ENCODE measurements around the gene GRIN2A. TPM values are rescaled to one million over a fixed set of nuclear protein-coding genes. Genes with fewer than 3 reads are reported as not detected.

Gene GRIN2A
- total and polyA plus RNA-seq, 2 of the 13 experiments (the other 11 are each of a cell fraction or from before 2014, with no cell fraction given): not detected

GRCh38 chr16:10076037-10076436, 106.2 kb downstream of the GRIN2A start (continued):
- TF ChIP-seq NR2F2 (IDR thresholded peaks at IDR 0.05; ENCODE audit: borderline replicate concordance, low read depth): no peak
- peak; percentile 9; the same call in 1 of the 2 replicates for TF ChIP-seq TFAP4 (IDR thresholded peaks at IDR 0.05; ENCODE audit: borderline replicate concordance, low read depth)
- TF ChIP-seq NFKBIZ (CRISPR knock-in tag; IDR thresholded peaks at IDR 0.05): no peak
- TF ChIP-seq ZBTB37 (CRISPR knock-in tag; IDR thresholded peaks at IDR 0.05): no peak
- TF ChIP-seq ZNF710 (CRISPR knock-in tag; IDR thresholded peaks at IDR 0.05; ENCODE audit: borderline replicate concordance): no peak
- no peak for TF ChIP-seq ZNF558 (CRISPR knock-in tag; IDR thresholded peaks at IDR 0.05; ENCODE audit: borderline replicate concordance)
- TF ChIP-seq HNF4G (IDR thresholded peaks at IDR 0.05; ENCODE audit: borderline replicate concordance, low read depth, low read length): no peak
- TF ChIP-seq HNF4G (CRISPR knock-in tag; IDR thresholded peaks at IDR 0.05; ENCODE audit: borderline replicate concordance, low read depth): peak; percentile 44; the same call in 1 of the 2 replicates
- TF ChIP-seq MXD1 (CRISPR knock-in tag; IDR thresholded peaks at IDR 0.05): no peak
- TF ChIP-seq GFI1 (CRISPR knock-in tag; IDR thresholded peaks at IDR 0.05; ENCODE audit: borderline replicate concordance): no peak
- no peak for TF ChIP-seq FOXP1 (IDR thresholded peaks at IDR 0.05)
- TF ChIP-seq FOXP1 (CRISPR knock-in tag; IDR thresholded peaks at IDR 0.05): peak; percentile 86
- peak; percentile 54 for TF ChIP-seq PAXIP1 (CRISPR knock-in tag; conservative IDR thresholded peaks at IDR 0.05)
- TF ChIP-seq ZNF354B (CRISPR knock-in tag; IDR thresholded peaks at IDR 0.05): no peak
- no peak for TF ChIP-seq SETDB1 (CRISPR knock-in tag; IDR thresholded peaks at IDR 0.05; ENCODE audit: borderline replicate concordance)
- TF ChIP-seq HNRNPL (IDR thresholded peaks at IDR 0.05; ENCODE audit: low read depth, low read length): no peak
- TF ChIP-seq LCORL (IDR thresholded peaks at IDR 0.05): peak; percentile 73
- peak; percentile 75; the same call in 1 of the 2 replicates for TF ChIP-seq LCORL (CRISPR knock-in tag; IDR thresholded peaks at IDR 0.05)
- 0 out of 2 replicates have a peak, but pooled peaks have one; percentile 31 for TF ChIP-seq MIXL1 (CRISPR knock-in tag; IDR thresholded peaks at IDR 0.05)
- TF ChIP-seq SNAPC5 (CRISPR knock-in tag; IDR thresholded peaks at IDR 0.05; ENCODE audit: borderline replicate concordance): no peak
- no peak for TF ChIP-seq ZNF768 (CRISPR knock-in tag; IDR thresholded peaks at IDR 0.05)
- TF ChIP-seq FOSL2 (CRISPR knock-in tag; IDR thresholded peaks at IDR 0.05): peak; percentile 93
- TF ChIP-seq SNRNP70 (IDR thresholded peaks at IDR 0.05; ENCODE audit: low read depth, low read length): no peak
- TF ChIP-seq ZNF746 (CRISPR knock-in tag; IDR thresholded peaks at IDR 0.05): no peak

Measured in HepG2 (cell line).